Gastrocnemius medialis (tissue), 4 donors: ENCODE measurements around the gene WASF2.
"Not testable (repeated sequence)": the region's sequence is repeated elsewhere in the genome, so short reads cannot be mapped to it uniquely, and the experiment has no call there.

ENCODE experiments used
- CTCF ChIP-seq, 5 experiments: fragments of 450-650 bp in 3 of 5; fragments of 200-600 bp in 2 of 5; sonication (generic) in 2 of 5; IDR thresholded peaks in 4 of 5; conservative IDR thresholded peaks in 1 of 5; 1 replicate in 4 of 5; 2 replicates in 1 of 5; pipeline ENCODE4 v1.5.1; 2016 to 2019; ENCODE audit warnings: antibody characterized with exemption in 5 of 5, mild to moderate bottlenecking in 3 of 5, moderate library complexity in 3 of 5
- POLR2A ChIP-seq, 2 donors: fragments of 450-650 bp; IDR thresholded peaks; one replicate each; pipeline ENCODE4 v1.6.1; 2017; ENCODE audit warnings: antibody characterized with exemption in 2 of 2, mild to moderate bottlenecking in 2 of 2, moderate library complexity in 2 of 2

- TF ChIP-seq CTCF (IDR thresholded peaks at IDR 0.05 in 4 of 5, conservative IDR thresholded peaks at IDR 0.05 in 1 of 5); POLR2A (IDR thresholded peaks at IDR 0.05): not testable (repeated sequence)
These were observed 11.2 kb upstream of the WASF2 start for GRCh38 chr1:27501159-27501558.
